GM12872 (cell line): Measurements from ENCODE around the gene ANKRD34A.

Source experiments
- TF ChIP-seq, protein P1 (sequence below): IDR thresholded peaks from 3 replicates; pipeline ENCODE4 v1.5.1; 2011; ENCODE audit warnings: low read depth, mild to moderate bottlenecking, low read length, moderate library complexity; ENCODE audit not compliant: insufficient read depth

The ANKRD34A gene

DNA sequence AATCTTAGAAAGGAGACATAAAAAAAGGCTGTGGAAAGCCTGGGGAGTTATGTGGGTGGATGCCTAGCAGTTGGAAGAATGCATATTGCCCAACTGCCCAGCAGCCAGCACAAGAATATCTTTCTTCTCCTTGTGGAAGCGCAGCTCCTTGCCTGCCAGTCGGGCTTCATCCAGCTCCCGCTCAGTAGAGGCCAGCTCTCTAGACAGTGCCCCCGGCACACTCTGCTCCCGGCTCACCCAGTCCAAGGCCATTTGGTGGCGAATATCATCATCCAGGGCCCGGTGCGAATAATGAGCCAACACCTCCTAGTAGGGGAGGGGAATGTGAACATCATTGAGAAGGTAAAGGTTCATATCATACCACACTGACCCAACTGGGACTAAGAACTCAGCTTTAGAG lies 28.1 kb downstream of the ANKRD34A start:
- TF ChIP-seq, protein P1, sequence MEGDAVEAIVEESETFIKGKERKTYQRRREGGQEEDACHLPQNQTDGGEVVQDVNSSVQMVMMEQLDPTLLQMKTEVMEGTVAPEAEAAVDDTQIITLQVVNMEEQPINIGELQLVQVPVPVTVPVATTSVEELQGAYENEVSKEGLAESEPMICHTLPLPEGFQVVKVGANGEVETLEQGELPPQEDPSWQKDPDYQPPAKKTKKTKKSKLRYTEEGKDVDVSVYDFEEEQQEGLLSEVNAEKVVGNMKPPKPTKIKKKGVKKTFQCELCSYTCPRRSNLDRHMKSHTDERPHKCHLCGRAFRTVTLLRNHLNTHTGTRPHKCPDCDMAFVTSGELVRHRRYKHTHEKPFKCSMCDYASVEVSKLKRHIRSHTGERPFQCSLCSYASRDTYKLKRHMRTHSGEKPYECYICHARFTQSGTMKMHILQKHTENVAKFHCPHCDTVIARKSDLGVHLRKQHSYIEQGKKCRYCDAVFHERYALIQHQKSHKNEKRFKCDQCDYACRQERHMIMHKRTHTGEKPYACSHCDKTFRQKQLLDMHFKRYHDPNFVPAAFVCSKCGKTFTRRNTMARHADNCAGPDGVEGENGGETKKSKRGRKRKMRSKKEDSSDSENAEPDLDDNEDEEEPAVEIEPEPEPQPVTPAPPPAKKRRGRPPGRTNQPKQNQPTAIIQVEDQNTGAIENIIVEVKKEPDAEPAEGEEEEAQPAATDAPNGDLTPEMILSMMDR: no peak

DNA sequence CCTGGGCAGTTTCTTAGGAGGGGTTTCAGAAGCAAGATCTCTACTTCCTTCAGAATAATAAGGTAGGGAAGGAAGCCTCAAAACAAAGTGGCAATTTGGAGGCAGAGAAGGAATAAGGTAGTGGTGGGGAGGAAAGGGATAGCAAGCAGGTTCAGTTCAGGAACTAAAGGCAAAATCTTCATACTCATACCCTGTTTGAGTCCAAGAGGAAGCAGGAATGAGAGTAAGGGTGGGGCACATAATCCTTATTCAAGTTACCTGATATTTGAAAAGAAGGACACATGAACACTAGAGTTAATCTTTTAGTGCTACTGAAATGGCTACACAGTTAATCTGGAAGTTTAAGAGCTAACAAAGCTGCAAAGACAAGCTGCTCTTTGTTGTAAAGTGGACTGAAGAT lies 28.7 kb downstream of the ANKRD34A start:
- TF ChIP-seq, protein P1: no peak

DNA sequence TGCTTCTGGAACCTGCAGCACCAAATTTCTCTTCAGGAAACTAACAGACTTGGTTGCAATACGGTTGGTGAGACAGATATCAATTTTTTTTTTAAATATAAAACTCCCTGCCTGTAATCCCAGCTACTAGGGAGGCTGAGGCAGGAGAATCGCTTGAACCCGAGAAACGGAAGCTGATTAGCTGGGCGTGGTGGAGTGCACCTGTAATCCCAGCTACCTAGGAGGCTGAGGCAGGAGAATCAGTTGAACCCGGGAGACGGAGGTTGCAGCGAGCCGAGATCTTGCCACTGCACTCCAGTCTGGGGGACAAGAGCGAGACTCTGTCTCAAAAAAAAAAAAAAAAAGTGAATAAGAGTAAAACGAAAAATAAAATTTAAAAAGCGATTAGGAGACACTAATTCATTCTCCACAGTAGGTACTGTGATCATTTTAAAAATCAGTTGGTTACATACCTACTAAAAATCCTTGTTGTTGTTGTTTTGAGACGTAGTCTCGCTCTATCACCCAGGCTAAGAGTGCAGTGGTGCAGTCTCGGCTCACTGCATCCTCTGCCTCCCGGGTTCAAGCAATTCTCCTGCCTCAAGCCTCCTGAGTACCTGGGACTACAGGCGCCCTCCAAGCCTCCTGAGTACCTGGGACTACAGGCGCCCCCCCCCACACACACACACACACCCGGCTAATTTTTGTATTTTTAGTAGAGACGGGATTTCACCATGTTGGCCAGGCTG lies 36.3 kb downstream of the ANKRD34A start:
- TF ChIP-seq, protein P1: no peak

DNA sequence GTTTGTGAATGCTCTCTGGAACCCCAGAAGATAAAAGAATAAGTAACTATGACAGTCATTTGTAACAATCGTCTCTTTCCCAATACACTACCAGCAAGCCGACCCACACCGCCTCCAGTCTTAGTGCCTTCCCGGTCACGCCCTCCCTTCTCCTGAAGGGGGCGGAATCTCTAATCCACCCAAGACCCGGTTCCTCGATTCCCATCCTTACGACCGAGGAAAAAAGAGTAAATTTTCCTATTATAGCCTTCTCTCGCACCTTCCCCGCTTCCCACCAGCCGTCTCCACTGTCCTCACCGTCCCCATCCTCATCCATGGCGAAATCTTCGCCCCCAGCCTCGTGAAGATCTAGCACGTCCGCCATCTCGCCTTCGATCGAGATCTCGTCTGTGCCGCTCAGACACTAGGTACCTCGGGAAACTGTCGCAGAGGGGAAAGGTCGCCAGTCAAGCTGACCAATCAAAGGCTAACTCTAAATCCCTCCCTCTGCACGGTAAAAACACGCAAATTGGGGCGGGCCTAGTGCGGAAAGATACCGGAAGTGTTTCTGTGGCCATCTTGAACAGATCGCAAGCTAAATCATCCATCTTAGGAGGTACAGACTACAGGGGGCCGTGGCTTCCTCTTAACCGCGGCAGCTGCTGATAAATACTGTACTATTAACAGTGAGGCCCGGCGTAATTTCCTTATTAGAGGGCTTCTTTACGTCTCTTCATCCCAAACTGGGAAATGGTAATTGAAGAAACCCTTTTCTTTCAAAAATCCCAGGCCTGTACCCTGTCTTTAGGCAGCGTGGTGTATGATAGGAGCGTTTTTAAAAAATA lies 37.1 kb downstream of the ANKRD34A start, which contains the start of gene RBM8A:
TSS of gene RBM8A (minus strand) at position 422 of the 824 bp plus-strand sequence. CDS start at position 364, 58 bp downstream.
- TF ChIP-seq, protein P1: peak; percentile 75

DNA sequence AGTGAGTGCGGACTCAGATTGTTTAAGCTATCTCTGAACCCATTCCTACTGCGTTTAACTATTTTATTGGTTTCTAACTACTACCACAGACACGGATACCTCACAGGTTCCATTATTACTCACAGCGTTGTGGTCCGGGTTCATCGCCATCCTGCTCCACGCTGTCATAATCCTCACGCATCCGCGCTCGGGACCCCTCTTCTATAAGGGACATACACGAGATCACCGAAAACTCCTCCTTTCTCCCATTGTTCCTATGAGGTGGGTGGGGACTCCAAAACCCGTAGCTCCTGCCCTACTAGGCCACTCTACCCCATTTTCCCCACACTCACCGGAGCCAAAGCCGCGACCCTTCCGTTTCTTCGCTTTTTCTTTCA lies 37.7 kb downstream of the ANKRD34A start:
- TF ChIP-seq, protein P1: no peak

DNA sequence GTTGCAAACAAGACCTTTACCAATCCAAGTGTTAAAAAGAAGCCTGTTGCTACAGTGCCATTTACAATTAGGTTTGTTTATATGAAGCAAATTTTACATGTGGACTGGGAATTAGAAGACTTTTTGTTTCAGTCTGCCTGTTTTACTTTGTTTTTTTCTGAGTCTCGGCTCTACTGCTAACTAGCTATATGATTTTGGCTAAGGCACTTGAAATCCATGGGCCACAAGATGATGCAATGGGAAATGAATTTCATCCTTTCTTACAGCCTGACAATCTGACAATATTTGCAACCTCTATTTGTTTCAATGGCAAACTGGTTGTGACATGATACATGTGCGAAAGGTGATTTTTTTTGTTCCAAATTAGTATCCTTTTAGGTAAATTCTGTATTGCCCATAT lies 42.1 kb downstream of the ANKRD34A start:
- TF ChIP-seq, protein P1: no peak
